ENCODE data around the gene TBC1D24. TPM values are rescaled to one million over a fixed set of nuclear protein-coding genes. Genes with fewer than 3 reads are reported as not detected.
"Not testable (repeated sequence)": the region's sequence is repeated elsewhere in the genome, so short reads cannot be mapped to it uniquely, and the experiment has no call there.

Gene TBC1D24
- total and polyA plus RNA-seq, 2 experiments from 2014 or later = 10.2 to 23.6 TPM

GRCh38 chr16:2428784-2429033 is 46.2 kb upstream of the TBC1D24 start:
- Histone ChIP-seq H3K27ac (peak overlapping the region; percentile 14), H3K27me3 (no peaks in the 10 kb centered on the region), H3K4me1 (ENCODE audit: low read depth) (peaks cover 5% of the 10 kb centered on the region), H3K9me3 (ENCODE audit: low read depth) (no peaks in the 10 kb centered on the region), H3K4me3 (peak overlapping the region; percentile 35), H3K36me3 (peaks cover 5% of the 10 kb centered on the region)
- TF ChIP-seq, protein P1, sequence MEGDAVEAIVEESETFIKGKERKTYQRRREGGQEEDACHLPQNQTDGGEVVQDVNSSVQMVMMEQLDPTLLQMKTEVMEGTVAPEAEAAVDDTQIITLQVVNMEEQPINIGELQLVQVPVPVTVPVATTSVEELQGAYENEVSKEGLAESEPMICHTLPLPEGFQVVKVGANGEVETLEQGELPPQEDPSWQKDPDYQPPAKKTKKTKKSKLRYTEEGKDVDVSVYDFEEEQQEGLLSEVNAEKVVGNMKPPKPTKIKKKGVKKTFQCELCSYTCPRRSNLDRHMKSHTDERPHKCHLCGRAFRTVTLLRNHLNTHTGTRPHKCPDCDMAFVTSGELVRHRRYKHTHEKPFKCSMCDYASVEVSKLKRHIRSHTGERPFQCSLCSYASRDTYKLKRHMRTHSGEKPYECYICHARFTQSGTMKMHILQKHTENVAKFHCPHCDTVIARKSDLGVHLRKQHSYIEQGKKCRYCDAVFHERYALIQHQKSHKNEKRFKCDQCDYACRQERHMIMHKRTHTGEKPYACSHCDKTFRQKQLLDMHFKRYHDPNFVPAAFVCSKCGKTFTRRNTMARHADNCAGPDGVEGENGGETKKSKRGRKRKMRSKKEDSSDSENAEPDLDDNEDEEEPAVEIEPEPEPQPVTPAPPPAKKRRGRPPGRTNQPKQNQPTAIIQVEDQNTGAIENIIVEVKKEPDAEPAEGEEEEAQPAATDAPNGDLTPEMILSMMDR (IDR thresholded peaks at IDR 0.05; ENCODE audit: low read depth, low read length) = no peak
- no peak for DNase-seq (ENCODE audit: low read depth in 1 of 2, low spot score in 1 of 2)

- peak within 1 kb of the TSS; percentile 14 for H3K27ac ChIP-seq
- no peaks in the 10 kb centered on the region for H3K9me3 ChIP-seq (ENCODE audit: low read depth)
Measured at GRCh38 chr16:2429034-2429770, 45.7 kb upstream of the TBC1D24 start, which contains the start of gene CCNF. TSS of gene CCNF (plus strand) at chr16:2429447. CDS start at chr16:2429482, 35 bp downstream.

DNA sequence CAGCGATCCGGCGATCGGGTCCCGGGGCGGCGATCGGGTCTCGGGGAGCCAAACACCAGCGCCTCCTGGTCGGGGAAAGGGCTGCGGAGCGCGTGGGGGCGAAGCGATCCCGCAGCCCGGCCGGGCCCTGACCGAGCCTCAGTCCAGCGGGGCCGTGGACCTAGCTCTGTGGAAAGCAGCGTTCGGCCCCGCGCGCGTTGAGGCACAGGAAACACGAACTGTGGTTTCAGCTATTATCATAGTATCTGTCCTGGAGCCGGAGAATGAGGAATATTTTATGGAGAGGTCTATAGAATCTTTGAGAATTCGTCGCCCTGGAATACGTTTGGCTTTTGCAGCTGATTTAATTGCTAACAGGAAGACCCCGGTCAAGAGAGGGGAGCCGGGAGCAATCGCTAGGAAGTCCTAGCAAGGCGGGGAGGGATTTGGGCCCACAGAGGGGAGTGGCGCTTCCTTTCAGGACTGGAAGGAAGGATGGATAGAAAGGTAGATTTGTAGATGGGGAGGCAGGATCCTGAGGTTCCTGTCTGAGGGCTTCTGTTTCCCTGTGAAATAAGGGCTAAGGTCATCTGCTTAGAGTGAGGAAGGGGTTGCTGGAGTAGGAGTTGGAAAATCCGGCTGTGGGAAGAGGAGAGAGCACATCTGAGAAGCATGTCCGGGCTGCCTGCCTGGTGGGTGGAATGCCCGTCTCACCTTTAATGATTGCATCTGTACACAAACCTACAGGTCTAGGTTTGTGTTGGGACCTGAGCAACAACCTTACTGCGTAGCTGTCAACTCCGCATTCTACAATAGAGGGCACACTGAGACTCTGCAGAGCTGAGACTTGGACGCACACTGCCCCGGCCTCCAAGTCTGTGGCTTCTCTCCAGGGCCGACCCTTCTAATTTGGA is 44.9 kb upstream of the TBC1D24 start:
- H3K27ac ChIP-seq = no peak overlapping the region

More at GRCh38 chr16:2429034-2429770, 45.7 kb upstream of the TBC1D24 start, which contains the start of gene CCNF:
- Histone ChIP-seq H3K36me3 (peaks cover 8% of the 10 kb centered on the region), H3K4me1 (ENCODE audit: low read depth) (peaks cover 5% of the 10 kb centered on the region), H3K27me3 (no peaks in the 10 kb centered on the region), H3K4me3 (peak within 1 kb of the TSS; percentile 56)
- TF ChIP-seq, protein P1 (IDR thresholded peaks at IDR 0.05; ENCODE audit: low read depth, low read length) = no peak
- DNase-seq (ENCODE audit: low read depth in 1 of 2, low spot score in 1 of 2) = peak; percentile 96 to 97

GRCh38 chr16:2432286-2432685 is 42.6 kb upstream of the TBC1D24 start:
- peaks cover 18% of the 10 kb centered on the region for H3K36me3 ChIP-seq
- TF ChIP-seq, protein P1 (IDR thresholded peaks at IDR 0.05; ENCODE audit: low read depth, low read length) = no peak
- H3K27ac ChIP-seq = no peak overlapping the region
- H3K9me3 ChIP-seq (ENCODE audit: low read depth) = no peaks in the 10 kb centered on the region
- H3K4me3 ChIP-seq = no peak overlapping the region
- DNase-seq (ENCODE audit: low read depth in 1 of 2, low spot score in 1 of 2) = no peak
- peaks cover 5% of the 10 kb centered on the region for H3K4me1 ChIP-seq (ENCODE audit: low read depth)
- no peaks in the 10 kb centered on the region for H3K27me3 ChIP-seq

More for the DNA sequence above, 44.9 kb upstream of the TBC1D24 start:
- H3K9me3 ChIP-seq (ENCODE audit: low read depth) = no peaks in the 10 kb centered on the region
- no peaks in the 10 kb centered on the region for H3K27me3 ChIP-seq
- TF ChIP-seq, protein P1 (IDR thresholded peaks at IDR 0.05; ENCODE audit: low read depth, low read length) = peak; percentile 21
- peak overlapping the region; percentile 56 for H3K4me3 ChIP-seq
- H3K4me1 ChIP-seq (ENCODE audit: low read depth) = peaks cover 5% of the 10 kb centered on the region
- peaks cover 8% of the 10 kb centered on the region for H3K36me3 ChIP-seq
- peak; percentile 28 to 36 for DNase-seq (ENCODE audit: low read depth in 1 of 2, low spot score in 1 of 2)

DNA sequence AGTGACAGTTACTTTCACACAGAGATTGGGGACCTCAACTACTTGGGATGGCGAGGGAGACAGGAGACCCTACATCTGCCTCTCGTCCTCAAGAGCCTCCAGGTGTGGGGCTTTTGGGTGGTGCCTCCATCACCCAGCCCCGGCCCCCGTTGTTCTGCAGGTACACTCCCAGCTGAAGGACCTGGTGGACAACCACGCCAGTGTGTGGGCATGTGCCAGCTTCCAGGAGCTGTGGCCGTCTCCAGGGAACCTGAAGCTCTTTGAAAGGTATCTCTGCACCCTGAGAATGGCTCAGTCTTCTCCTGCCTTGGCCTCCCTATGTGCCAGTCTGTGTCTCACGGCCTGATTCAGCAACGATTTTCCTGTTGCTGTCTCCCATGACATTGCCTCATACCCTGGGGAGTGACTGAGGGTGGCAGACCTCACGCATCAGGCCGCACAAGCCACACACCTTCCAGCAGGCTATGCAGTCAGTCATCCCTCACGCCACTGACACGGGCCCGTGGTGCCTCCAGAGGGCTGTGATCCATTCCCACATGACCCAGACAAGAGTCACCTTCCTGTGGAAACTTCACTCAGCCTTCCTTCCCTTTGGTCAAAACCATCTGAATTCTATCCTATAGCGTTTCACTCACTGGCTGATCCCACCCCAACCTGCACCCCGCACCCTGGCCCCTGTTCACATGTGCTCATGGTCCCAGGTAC is 42.0 kb upstream of the TBC1D24 start:
- TF ChIP-seq, protein P1 (IDR thresholded peaks at IDR 0.05; ENCODE audit: low read depth, low read length) = no peak
- Histone ChIP-seq H3K4me3 (no peak overlapping the region), H3K4me1 (ENCODE audit: low read depth) (peaks cover 5% of the 10 kb centered on the region), H3K27ac (no peak overlapping the region), H3K9me3 (ENCODE audit: low read depth) (no peaks in the 10 kb centered on the region), H3K27me3 (no peaks in the 10 kb centered on the region), H3K36me3 (peaks cover 21% of the 10 kb centered on the region)
- no peak for DNase-seq (ENCODE audit: low read depth in 1 of 2, low spot score in 1 of 2)

- H3K4me3 ChIP-seq; DNase-seq (ENCODE audit: low read depth in 1 of 2, low spot score in 1 of 2); H3K27me3 ChIP-seq; H3K4me1 ChIP-seq (ENCODE audit: low read depth); H3K27ac ChIP-seq; H3K9me3 ChIP-seq (ENCODE audit: low read depth): not testable (repeated sequence)
- H3K36me3 ChIP-seq = peaks cover 24% of the 10 kb centered on the region
Measured at GRCh38 chr16:2435236-2435635, 39.7 kb upstream of the TBC1D24 start.
